GM12878 (cell line): ENCODE results near the gene BCAT1. TPM values are rescaled to one million over a fixed set of nuclear protein-coding genes. Genes with fewer than 3 reads are reported as not detected.

Experiments used
- ATF7 ChIP-seq: fragments of 450-650 bp; IDR thresholded peaks from 2 replicates; pipeline ENCODE4 v1.6.1; 2016; ENCODE audit warnings: low read depth, mild to moderate bottlenecking
- CBX5 ChIP-seq: sonication (generic); IDR thresholded peaks from 2 replicates; pipeline ENCODE4 v1.6.1; 2016; ENCODE audit warnings: low read depth, moderate library complexity, mild to moderate bottlenecking, inconsistent platforms
- CHD2 ChIP-seq: IDR thresholded peaks from 2 replicates; pipeline ENCODE4 v1.6.1; 2011; ENCODE audit warnings: low read depth, low read length, improper control_type of control experiment, borderline replicate concordance
- E2F8 ChIP-seq: fragments of 450-650 bp; IDR thresholded peaks from 2 replicates; pipeline ENCODE4 v1.6.1; 2018; ENCODE audit warnings: mild to moderate bottlenecking, low read depth, moderate library complexity; ENCODE audit not compliant: partially characterized antibody
- EP300 ChIP-seq, 2 experiments: fragments of 150-350 bp in 1 of 2; IDR thresholded peaks; 2 replicates each; pipeline ENCODE4 v1.6.1; 2011 to 2012; ENCODE audit warnings: low read depth in 2 of 2, low read length in 2 of 2, borderline replicate concordance in 1 of 2, improper control_type of control experiment in 1 of 2, inconsistent platforms in 1 of 2; ENCODE audit not compliant: control insufficient read depth in 1 of 2
- HCFC1 ChIP-seq: fragments of 150-350 bp; IDR thresholded peaks from 2 replicates; pipeline ENCODE4 v1.6.1; 2014; ENCODE audit warnings: low read length
- HSF1 ChIP-seq: fragments of 150-350 bp; IDR thresholded peaks from 2 replicates; pipeline ENCODE4 v1.6.1; 2014; ENCODE audit warnings: mild to moderate bottlenecking, low read depth, low read length
- KLF5 ChIP-seq: fragments of 450-650 bp; IDR thresholded peaks from 2 replicates; pipeline ENCODE4 v1.6.1; 2014; ENCODE audit warnings: mild to moderate bottlenecking; ENCODE audit not compliant: partially characterized antibody
- MLLT1 ChIP-seq: fragments of 450-650 bp; IDR thresholded peaks from 2 replicates; pipeline ENCODE4 v1.6.1; 2016; ENCODE audit warnings: mild to moderate bottlenecking
- MTA2 ChIP-seq: fragments of 450-650 bp; IDR thresholded peaks from 2 replicates; pipeline ENCODE4 v1.6.1; 2016; ENCODE audit warnings: low read depth, mild to moderate bottlenecking, moderate library complexity
- NBN ChIP-seq: fragments of 450-650 bp; IDR thresholded peaks from 2 replicates; pipeline ENCODE4 v1.6.1; 2016
- POU2F2 ChIP-seq: IDR thresholded peaks from 3 replicates; pipeline ENCODE4 v1.6.1; 2011; ENCODE audit warnings: low read depth, mild to moderate bottlenecking, low read length, borderline replicate concordance
- PRDM15 ChIP-seq: fragments of 450-650 bp; formaldehyde crosslinking; IDR thresholded peaks from 2 replicates; pipeline ENCODE4 v1.4.0; 2020; ENCODE audit warnings: mild to moderate bottlenecking, moderate library complexity
- RAD21 ChIP-seq: IDR thresholded peaks from 2 replicates; pipeline ENCODE4 v1.6.1; 2011; ENCODE audit warnings: mild to moderate bottlenecking, low read depth, low read length, moderate library complexity; ENCODE audit not compliant: insufficient read depth
- SP1 ChIP-seq: IDR thresholded peaks from one replicate; pipeline ENCODE4 v1.6.1; 2011; ENCODE audit warnings: low read depth, low read length
- ZNF687 ChIP-seq: fragments of 450-650 bp; IDR thresholded peaks from 2 replicates; pipeline ENCODE4 v1.6.1; 2017; ENCODE audit warnings: mild to moderate bottlenecking, moderate library complexity
- polyA plus RNA-seq, 11 experiments: library from polyadenylated mRNA; depleted of rRNA in 4 of 11; unstranded in 6 of 11; stranded (reverse) in 5 of 11; fragments of >200 nt; fragmentation: Nextera tagmentation in 4 of 11; fragmentation: Illumina TruSeq in 1 of 11; extraction: Ambion mirVana in 4 of 11; extraction: Trizol in 1 of 11; gene quantifications; 1 replicate in 1 of 11; 2 replicates in 10 of 11; pipeline versions ENCODE4 v1.2.1 to v1.2.3, GENCODE V29; 2011 to 2016; ENCODE audit warnings: inconsistent platforms in 2 of 11, missing spikeins in 2 of 11, low read depth in 1 of 11
- total RNA-seq, 4 experiments: library from RNA; depleted of rRNA in 3 of 4; stranded (reverse); fragments of >200 nt in 3 of 4; fragmentation: Illumina TruSeq in 1 of 4; extraction: Trizol in 1 of 4; gene quantifications; 2 replicates each; pipeline versions ENCODE4 v1.2.1 to v1.2.3, GENCODE V29; 2013 to 2021

BCAT1 gene
- total and polyA plus RNA-seq, 10 of the 15 experiments (the other 5 are each of a cell fraction or from before 2014, with no cell fraction given): 26.2 to 187 (median 81.9) TPM

GRCh38 chr12:24997970-24998582 is 49.2 kb upstream of the BCAT1 start (continued):
- TF ChIP-seq HSF1: no peak
- peak; percentile 75 for TF ChIP-seq ZNF687
- TF ChIP-seq KLF5: no peak
- peak; percentile 38; the same call in 2 of the 3 replicates for TF ChIP-seq POU2F2
- TF ChIP-seq ATF7: peak; percentile 92
- peak; percentile 84 to 99 for TF ChIP-seq EP300 (IDR thresholded peaks at IDR 0.05; ENCODE audit: borderline replicate concordance in 1 of 2, control insufficient read depth in 1 of 2, low read depth in 2 of 2, low read length in 2 of 2)
- peak; percentile 91; the same call in 1 of the 2 replicates for TF ChIP-seq CBX5
- TF ChIP-seq RAD21: no peak
- TF ChIP-seq CHD2: peak; percentile 80; the same call in 1 of the 2 replicates
- TF ChIP-seq MLLT1: peak; percentile 66
- no peak for TF ChIP-seq SP1
- no peak for TF ChIP-seq E2F8
- TF ChIP-seq NBN: peak; percentile 91
- no peak for TF ChIP-seq PRDM15 (CRISPR knock-in tag)
- TF ChIP-seq HCFC1: no peak
- TF ChIP-seq MTA2: peak; percentile 93
